OCI-LY1 (cell line): ENCODE measurements around the gene SGPP2.

Experiments
- H2AFZ ChIP-seq: fragments of 200-600 bp; sonication (generic), shearing (Covaris generic); 2 replicates; pipeline ENCODE4 v1.6.0; 2014; ENCODE audit warnings: antibody characterized with exemption, mild to moderate bottlenecking, low read length
- H3F3A ChIP-seq: fragments of 200-600 bp; sonication (generic), shearing (Covaris generic); 2 replicates; pipeline ENCODE4 v1.6.0; 2014; ENCODE audit warnings: mild to moderate bottlenecking, antibody characterized with exemption, low read length, moderate library complexity; ENCODE audit not compliant: insufficient read depth
- H3K27ac ChIP-seq: fragments of 200-600 bp; sonication (generic); 2 replicates; pipeline ENCODE4 v1.5.1; 2014; ENCODE audit warnings: low read length, mixed run types, mild to moderate bottlenecking, low read depth; ENCODE audit not compliant: poor library complexity, severe bottlenecking
- H3K27me3 ChIP-seq: fragments of 200-600 bp; sonication (generic); 2 replicates; pipeline ENCODE4 v1.6.0; 2014; ENCODE audit warnings: antibody characterized with exemption, mild to moderate bottlenecking, low read length, moderate library complexity; ENCODE audit not compliant: insufficient read depth
- H3K36me3 ChIP-seq: fragments of 200-600 bp; sonication (generic); 2 replicates; pipeline ENCODE4 v1.6.1; 2014; ENCODE audit warnings: mild to moderate bottlenecking, antibody characterized with exemption, low read length, moderate library complexity, mixed read lengths; ENCODE audit not compliant: insufficient read depth
- H3K4me1 ChIP-seq: fragments of 200-600 bp; sonication (generic); 2 replicates; pipeline ENCODE4 v1.5.1; 2014; ENCODE audit warnings: mild to moderate bottlenecking, low read length, moderate library complexity; ENCODE audit not compliant: insufficient read depth, severe bottlenecking
- H3K4me2 ChIP-seq: fragments of 200-600 bp; sonication (generic), shearing (Covaris generic); 2 replicates; pipeline ENCODE4 v1.6.1; 2014; ENCODE audit warnings: low read length
- H3K4me3 ChIP-seq: fragments of 200-600 bp; sonication (generic); 2 replicates; pipeline ENCODE4 v1.5.1; 2014; ENCODE audit warnings: low read length, low read depth, mild to moderate bottlenecking, mixed read lengths; ENCODE audit not compliant: poor library complexity, severe bottlenecking
- H3K79me2 ChIP-seq: fragments of 200-600 bp; shearing (Covaris generic); 2 replicates; pipeline ENCODE4 v1.6.1; 2016; ENCODE audit warnings: mixed run types, low read length, mixed read lengths; ENCODE audit not compliant: insufficient read depth
- H3K9ac ChIP-seq: fragments of 200-600 bp; sonication (generic), shearing (Covaris generic); 2 replicates; pipeline ENCODE4 v1.6.1; 2014; ENCODE audit warnings: mild to moderate bottlenecking, low read length, mixed read lengths
- H3K9me2 ChIP-seq: fragments of 200-600 bp; sonication (generic), shearing (Covaris generic); 2 replicates; pipeline ENCODE4 v1.6.1; 2014; ENCODE audit warnings: low read depth, mild to moderate bottlenecking, low read length, mixed read lengths
- H3K9me3 ChIP-seq: fragments of 200-600 bp; shearing (Covaris generic); 2 replicates; pipeline ENCODE4 v1.6.1; 2014; ENCODE audit warnings: low read length, mixed read lengths
- H4K20me1 ChIP-seq: fragments of 200-600 bp; sonication (generic), shearing (Covaris generic); 2 replicates; pipeline ENCODE4 v1.6.0; 2016; ENCODE audit warnings: mild to moderate bottlenecking, low read length; ENCODE audit not compliant: insufficient read depth
- EZH2 ChIP-seq: fragments of 200-600 bp; sonication (generic), shearing (Covaris generic); IDR thresholded peaks from 2 replicates; pipeline ENCODE4 v1.8.0; 2017; ENCODE audit warnings: borderline replicate concordance, mixed run types, mild to moderate bottlenecking, antibody characterized with exemption, low read length, moderate library complexity, mixed read lengths
- TF ChIP-seq, protein P1 (sequence below): fragments of 200-600 bp; sonication (generic), shearing (Covaris generic); IDR thresholded peaks from 2 replicates; pipeline ENCODE4 v1.5.1; 2017; ENCODE audit warnings: mild to moderate bottlenecking, antibody characterized with exemption, low read length, moderate library complexity, mixed read lengths

SGPP2 gene

DNA sequence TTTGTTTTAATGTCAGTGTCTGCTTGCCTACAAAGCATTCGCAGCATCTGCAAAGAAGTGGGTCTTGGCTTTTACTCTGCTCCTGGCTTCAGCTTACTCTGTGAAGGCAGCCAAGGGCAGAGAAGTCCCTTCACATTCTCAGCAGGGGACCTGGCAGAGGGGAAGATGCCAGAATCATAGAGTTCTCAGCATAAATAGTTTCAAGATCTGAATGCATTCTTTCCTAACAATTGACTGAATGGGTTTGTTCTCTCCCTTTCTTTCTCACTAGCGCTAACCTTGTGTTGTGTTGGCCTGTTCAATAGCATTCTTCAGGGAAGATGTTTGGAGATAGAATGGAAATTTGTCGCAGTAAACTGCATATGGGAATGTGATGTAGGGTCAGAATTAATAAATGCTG is 124.6 kb downstream of the SGPP2 start:
- Histone ChIP-seq H3F3A (no peaks in the 10 kb centered on the region), H3K27ac (no peak overlapping the region)

DNA sequence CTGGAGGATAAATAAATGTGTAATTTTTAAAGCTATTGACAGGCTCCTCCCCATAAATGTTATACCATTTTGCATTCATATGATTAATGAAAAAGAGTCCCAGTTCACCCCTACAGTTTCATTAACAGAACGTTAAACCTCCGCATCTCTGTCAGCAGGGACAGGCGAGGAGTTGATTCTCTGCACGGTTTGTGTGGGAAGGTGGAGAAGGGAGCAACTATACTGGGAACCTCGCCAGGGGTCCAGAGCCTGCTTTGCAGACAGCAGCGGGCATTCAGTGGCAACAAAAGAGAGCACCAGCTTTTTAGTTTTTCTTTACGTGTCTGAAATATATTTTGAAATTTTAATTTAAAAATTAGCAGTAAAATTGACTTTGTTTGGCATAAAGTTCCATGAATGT is 130.2 kb downstream of the SGPP2 start:
- Histone ChIP-seq H3K4me3 (no peak overlapping the region), H2AFZ (no peak overlapping the region), H3K4me2 (no peak overlapping the region), H3K79me2 (no peaks in the 10 kb centered on the region), H3K9me2 (no peaks in the 10 kb centered on the region), H3K9me3 (no peaks in the 10 kb centered on the region), H3K36me3 (no peaks in the 10 kb centered on the region), H3F3A (no peaks in the 10 kb centered on the region), H3K27me3 (no peaks in the 10 kb centered on the region; the same call in 1 of the 2 replicates), H3K9ac (no peak overlapping the region), H3K4me1 (no peaks in the 10 kb centered on the region), H3K27ac (no peak overlapping the region), H4K20me1 (no peaks in the 10 kb centered on the region)
- TF ChIP-seq EZH2, result no peak
- TF ChIP-seq, protein P1, sequence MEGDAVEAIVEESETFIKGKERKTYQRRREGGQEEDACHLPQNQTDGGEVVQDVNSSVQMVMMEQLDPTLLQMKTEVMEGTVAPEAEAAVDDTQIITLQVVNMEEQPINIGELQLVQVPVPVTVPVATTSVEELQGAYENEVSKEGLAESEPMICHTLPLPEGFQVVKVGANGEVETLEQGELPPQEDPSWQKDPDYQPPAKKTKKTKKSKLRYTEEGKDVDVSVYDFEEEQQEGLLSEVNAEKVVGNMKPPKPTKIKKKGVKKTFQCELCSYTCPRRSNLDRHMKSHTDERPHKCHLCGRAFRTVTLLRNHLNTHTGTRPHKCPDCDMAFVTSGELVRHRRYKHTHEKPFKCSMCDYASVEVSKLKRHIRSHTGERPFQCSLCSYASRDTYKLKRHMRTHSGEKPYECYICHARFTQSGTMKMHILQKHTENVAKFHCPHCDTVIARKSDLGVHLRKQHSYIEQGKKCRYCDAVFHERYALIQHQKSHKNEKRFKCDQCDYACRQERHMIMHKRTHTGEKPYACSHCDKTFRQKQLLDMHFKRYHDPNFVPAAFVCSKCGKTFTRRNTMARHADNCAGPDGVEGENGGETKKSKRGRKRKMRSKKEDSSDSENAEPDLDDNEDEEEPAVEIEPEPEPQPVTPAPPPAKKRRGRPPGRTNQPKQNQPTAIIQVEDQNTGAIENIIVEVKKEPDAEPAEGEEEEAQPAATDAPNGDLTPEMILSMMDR, result no peak

More for the DNA sequence above, 124.6 kb downstream of the SGPP2 start:
- Histone ChIP-seq H3K79me2 (no peaks in the 10 kb centered on the region), H3K9me2 (no peaks in the 10 kb centered on the region), H2AFZ (no peak overlapping the region), H3K4me2 (no peak overlapping the region), H4K20me1 (no peaks in the 10 kb centered on the region), H3K27me3 (no peaks in the 10 kb centered on the region; the same call in 1 of the 2 replicates), H3K4me1 (no peaks in the 10 kb centered on the region), H3K9me3 (no peaks in the 10 kb centered on the region), H3K36me3 (no peaks in the 10 kb centered on the region), H3K9ac (no peak overlapping the region), H3K4me3 (no peak overlapping the region)
- TF ChIP-seq, protein P1, result no peak
- no peak for TF ChIP-seq EZH2

DNA sequence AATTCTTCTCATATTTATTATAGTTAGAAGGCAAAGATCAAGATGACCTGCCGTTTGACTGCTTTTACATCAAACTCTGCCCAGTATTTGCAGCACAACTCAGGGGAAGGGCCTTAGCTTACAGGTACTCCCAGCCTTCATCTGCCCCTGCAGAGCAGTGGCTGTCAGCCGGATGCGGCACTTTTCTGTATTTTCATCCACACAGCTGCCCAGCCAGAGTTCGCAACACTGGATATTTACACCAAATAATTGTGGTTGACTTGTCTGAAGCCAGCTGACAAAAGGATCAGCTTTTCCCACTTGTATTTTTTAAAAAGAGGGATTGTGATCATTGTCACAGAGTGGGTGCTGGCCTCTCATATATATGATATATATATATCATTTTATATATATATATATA is 136.8 kb downstream of the SGPP2 start:
- H2AFZ ChIP-seq, result no peak overlapping the region
- H3K27me3 ChIP-seq, result no peaks in the 10 kb centered on the region

More for the DNA sequence above, 136.8 kb downstream of the SGPP2 start:
- Histone ChIP-seq H3K9me3 (no peaks in the 10 kb centered on the region), H3K4me1 (no peaks in the 10 kb centered on the region), H3K27ac (no peak overlapping the region), H3K9me2 (no peaks in the 10 kb centered on the region), H3K36me3 (peaks cover 6% of the 10 kb centered on the region), H3K9ac (no peak overlapping the region), H3K4me2 (no peak overlapping the region), H4K20me1 (no peaks in the 10 kb centered on the region), H3K4me3 (no peak overlapping the region), H3F3A (no peaks in the 10 kb centered on the region; the same call in 1 of the 2 replicates), H3K79me2 (no peaks in the 10 kb centered on the region)
- no peak for TF ChIP-seq EZH2
- TF ChIP-seq, protein P1, result no peak
